ENCODE data around the gene ZNF618. TPM values are rescaled to one million over a fixed set of nuclear protein-coding genes. Genes with fewer than 3 reads are reported as not detected.

ZNF618 gene
- total RNA-seq, 2 experiments from 2014 or later = 0.22 to 0.27 TPM

DNA sequence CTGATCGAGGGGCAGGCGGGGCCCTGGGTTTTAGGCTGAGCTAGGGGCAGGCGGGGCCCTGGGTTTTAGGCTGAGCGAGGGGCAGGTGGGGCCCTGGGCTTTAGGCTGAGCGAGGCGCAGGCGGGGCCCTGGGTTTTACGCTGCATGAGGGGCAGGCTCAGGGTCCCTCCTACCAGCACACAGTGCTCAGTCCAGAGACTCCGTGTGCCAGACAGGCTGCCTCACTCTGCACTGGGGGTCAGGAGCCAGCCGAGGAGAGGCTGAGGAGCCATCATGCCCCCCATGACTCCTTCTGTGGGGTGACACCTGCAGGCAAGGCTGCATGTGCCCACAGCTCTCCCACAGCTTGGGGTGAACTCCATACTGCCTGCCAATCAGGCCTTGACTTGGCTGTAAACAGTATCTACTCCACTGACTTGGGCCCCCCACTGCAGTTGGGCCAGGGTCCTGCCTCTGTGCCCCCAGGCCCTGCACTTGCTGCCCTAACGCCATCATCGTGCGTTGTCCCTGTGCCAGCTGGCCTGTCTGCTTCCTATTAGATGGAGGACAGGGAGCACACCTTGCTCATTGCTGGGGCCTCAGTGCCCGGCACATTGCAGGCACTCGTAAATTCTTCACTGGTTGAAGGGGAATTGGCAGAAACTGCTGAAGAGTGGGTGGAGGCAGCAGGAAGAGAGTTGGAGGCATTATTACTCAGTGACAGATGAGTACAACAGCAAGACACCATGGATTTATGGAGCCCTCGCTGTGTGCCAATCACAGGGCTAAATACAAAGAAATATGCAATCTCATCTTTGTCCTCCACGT lies 123.3 kb downstream of the ZNF618 start:
- H3K4me3 Mint-ChIP-seq = no peak overlapping the region
- H3K4me1 Mint-ChIP-seq (ENCODE audit: low read depth) = no peaks in the 10 kb centered on the region
- no peak overlapping the region for H3K27ac Mint-ChIP-seq
- H3K9me3 Mint-ChIP-seq = no peaks in the 10 kb centered on the region
- ATAC-seq (no peak), DNase-seq (no peak)
- TF ChIP-seq, protein P1, sequence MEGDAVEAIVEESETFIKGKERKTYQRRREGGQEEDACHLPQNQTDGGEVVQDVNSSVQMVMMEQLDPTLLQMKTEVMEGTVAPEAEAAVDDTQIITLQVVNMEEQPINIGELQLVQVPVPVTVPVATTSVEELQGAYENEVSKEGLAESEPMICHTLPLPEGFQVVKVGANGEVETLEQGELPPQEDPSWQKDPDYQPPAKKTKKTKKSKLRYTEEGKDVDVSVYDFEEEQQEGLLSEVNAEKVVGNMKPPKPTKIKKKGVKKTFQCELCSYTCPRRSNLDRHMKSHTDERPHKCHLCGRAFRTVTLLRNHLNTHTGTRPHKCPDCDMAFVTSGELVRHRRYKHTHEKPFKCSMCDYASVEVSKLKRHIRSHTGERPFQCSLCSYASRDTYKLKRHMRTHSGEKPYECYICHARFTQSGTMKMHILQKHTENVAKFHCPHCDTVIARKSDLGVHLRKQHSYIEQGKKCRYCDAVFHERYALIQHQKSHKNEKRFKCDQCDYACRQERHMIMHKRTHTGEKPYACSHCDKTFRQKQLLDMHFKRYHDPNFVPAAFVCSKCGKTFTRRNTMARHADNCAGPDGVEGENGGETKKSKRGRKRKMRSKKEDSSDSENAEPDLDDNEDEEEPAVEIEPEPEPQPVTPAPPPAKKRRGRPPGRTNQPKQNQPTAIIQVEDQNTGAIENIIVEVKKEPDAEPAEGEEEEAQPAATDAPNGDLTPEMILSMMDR (IDR thresholded peaks at IDR 0.05) = no peak
- ChIA-PET CTCF (no interaction called here), POLR2A (no interaction called here)
- no peaks in the 10 kb centered on the region for H3K36me3 Mint-ChIP-seq (ENCODE audit: low read depth)
- H3K27me3 Mint-ChIP-seq = no peaks in the 10 kb centered on the region
- intact Hi-C loops (cut with micrococcal nuclease) = no loop called here

- POLR2A ChIA-PET = no interaction called here
These were observed 124.0 kb downstream of the ZNF618 start for GRCh38 chr9:114000063-114000454.

DNA sequence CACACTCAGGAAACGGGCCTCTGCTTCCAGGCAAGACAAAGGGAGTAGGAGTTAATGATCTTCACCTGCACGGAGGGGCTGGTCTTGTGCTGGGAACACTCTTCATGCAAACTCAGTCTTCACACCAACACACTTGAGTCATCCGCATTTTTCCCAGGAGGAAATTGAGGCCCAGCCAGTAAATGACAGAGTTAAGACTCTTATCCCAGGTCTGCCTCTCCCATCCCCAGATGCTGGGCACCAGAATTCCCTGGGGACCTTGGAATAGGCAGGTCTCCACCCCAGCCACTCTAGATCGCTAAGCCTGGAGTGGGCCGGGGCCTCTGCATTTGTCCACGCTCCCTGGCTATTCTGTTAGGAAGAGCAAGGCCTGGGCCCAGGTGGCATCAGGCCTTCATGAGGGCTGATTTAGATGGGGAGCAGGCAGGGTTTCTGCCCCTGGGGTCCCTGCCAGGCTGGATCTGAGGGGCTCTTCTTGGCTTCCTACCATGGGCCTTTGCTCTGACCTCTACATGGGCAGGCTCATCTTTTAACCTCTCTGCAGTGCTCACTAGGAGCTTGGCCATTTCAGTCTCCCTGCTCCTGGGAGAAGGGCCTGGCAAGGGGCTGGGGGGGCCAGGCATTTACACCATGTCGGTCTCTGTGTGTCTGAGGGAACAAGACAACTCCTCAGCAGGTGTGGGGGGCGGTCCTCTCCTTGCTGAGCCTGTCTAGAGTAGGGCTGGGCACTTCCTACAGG lies 124.7 kb downstream of the ZNF618 start:
- ATAC-seq (no peak), DNase-seq (no peak)
- Mint-ChIP-seq H3K9me3 (no peaks in the 10 kb centered on the region), H3K27me3 (no peaks in the 10 kb centered on the region), H3K36me3 (ENCODE audit: low read depth) (no peaks in the 10 kb centered on the region), H3K4me3 (no peak overlapping the region), H3K4me1 (ENCODE audit: low read depth) (no peaks in the 10 kb centered on the region), H3K27ac (no peak overlapping the region)
- POLR2A ChIA-PET = no interaction called here
- intact Hi-C loops (cut with micrococcal nuclease) = no loop called here
- CTCF ChIA-PET = no interaction called here
- TF ChIP-seq, protein P1 (IDR thresholded peaks at IDR 0.05) = no peak

More at GRCh38 chr9:114000063-114000454, 124.0 kb downstream of the ZNF618 start:
- intact Hi-C loops (cut with micrococcal nuclease) = no loop called here
- CTCF ChIA-PET = no interaction called here
- H3K36me3 Mint-ChIP-seq (ENCODE audit: low read depth) = no peaks in the 10 kb centered on the region
- H3K9me3 Mint-ChIP-seq = no peaks in the 10 kb centered on the region
- H3K4me3 Mint-ChIP-seq = no peak overlapping the region
- H3K27me3 Mint-ChIP-seq = no peaks in the 10 kb centered on the region
- DNase-seq (no peak), ATAC-seq (no peak)
- TF ChIP-seq, protein P1 (IDR thresholded peaks at IDR 0.05) = no peak
- H3K4me1 Mint-ChIP-seq (ENCODE audit: low read depth) = no peaks in the 10 kb centered on the region
- H3K27ac Mint-ChIP-seq = no peak overlapping the region

DNA sequence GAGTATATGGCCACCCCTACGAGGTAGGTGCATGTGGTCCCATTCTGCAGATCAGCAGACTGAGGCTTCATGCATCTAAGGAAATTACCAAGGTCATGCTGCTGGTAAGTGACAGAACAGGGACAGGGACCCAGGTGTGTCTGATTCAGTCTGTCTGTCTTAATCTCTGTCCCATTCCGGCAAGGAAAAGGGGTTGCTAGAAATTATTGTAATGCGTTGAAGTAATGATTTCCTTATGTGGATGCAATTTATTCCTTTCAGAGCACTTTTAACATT lies 125.2 kb downstream of the ZNF618 start:
- ChIA-PET CTCF (no interaction called here), POLR2A (no interaction called here)
- no peaks in the 10 kb centered on the region for H3K9me3 Mint-ChIP-seq
- DNase-seq (no peak), ATAC-seq (no peak)
- no peaks in the 10 kb centered on the region for H3K36me3 Mint-ChIP-seq (ENCODE audit: low read depth)
- intact Hi-C loops (cut with micrococcal nuclease) = no loop called here
- TF ChIP-seq, protein P1 (IDR thresholded peaks at IDR 0.05) = no peak
- no peaks in the 10 kb centered on the region for H3K4me1 Mint-ChIP-seq (ENCODE audit: low read depth)
- H3K27ac Mint-ChIP-seq = no peak overlapping the region
- H3K27me3 Mint-ChIP-seq = no peaks in the 10 kb centered on the region
- no peak overlapping the region for H3K4me3 Mint-ChIP-seq

DNA sequence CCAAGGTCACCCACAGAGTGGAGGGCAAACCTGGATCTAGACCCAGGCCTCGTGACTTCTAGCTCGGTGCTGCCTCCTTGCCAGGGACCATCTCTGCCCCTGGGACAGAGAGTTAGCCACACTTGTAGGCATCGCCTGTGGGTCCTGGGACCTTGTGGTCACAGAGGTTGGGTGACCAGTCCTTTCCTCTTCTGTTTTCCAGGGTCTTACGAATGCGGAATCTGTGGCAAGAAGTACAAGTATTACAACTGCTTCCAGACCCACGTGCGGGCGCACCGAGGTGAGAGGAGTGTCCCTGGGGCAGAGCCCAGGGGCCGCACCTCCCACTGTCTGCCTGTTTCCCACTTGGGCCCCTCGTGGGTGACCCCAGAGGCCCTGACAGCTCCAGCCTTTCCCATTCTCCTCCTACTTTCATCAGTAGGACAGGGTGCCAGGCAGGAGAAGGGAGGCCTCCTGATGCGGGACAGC lies 125.7 kb downstream of the ZNF618 start:
- Mint-ChIP-seq H3K36me3 (ENCODE audit: low read depth) (no peaks in the 10 kb centered on the region), H3K27me3 (no peaks in the 10 kb centered on the region), H3K4me3 (no peak overlapping the region), H3K9me3 (no peaks in the 10 kb centered on the region), H3K27ac (no peak overlapping the region), H3K4me1 (ENCODE audit: low read depth) (no peaks in the 10 kb centered on the region)
- intact Hi-C loops (cut with micrococcal nuclease) = no loop called here
- TF ChIP-seq, protein P1 (IDR thresholded peaks at IDR 0.05) = no peak
- DNase-seq (no peak), ATAC-seq (no peak)
- ChIA-PET POLR2A (no interaction called here), CTCF (no interaction called here)
